DND-41 (cell line): ENCODE data around the gene CDYL2.
"Not testable (repeated sequence)": the region's sequence is repeated elsewhere in the genome, so short reads cannot be mapped to it uniquely, and the experiment has no call there.

ENCODE experiments used
- ATAC-seq: fragments of 200-7000 bp; cut with Tn5 transposase; 3 replicates; pipeline ENCODE4 v1.9.1; 2021; ENCODE audit warnings: low read depth; ENCODE audit not compliant: insufficient read depth
- DNase-seq: peaks from one replicate; pipeline ENCODE4 v3.0.0-alpha.2; 2020
- H2AFZ ChIP-seq: 2 replicates; pipeline ENCODE4 v1.6.0; 2012; ENCODE audit warnings: low read depth, low read length
- H3K27ac ChIP-seq: 2 replicates; pipeline ENCODE4 v1.5.1; 2012; ENCODE audit warnings: low read length, inconsistent platforms
- H3K27me3 ChIP-seq: fragments of 200-600 bp; sonication (generic); 2 replicates; pipeline ENCODE4 v1.6.0; 2012; ENCODE audit warnings: low read length, mild to moderate bottlenecking, inconsistent platforms; ENCODE audit not compliant: insufficient read depth, poor library complexity
- H3K36me3 ChIP-seq: 2 replicates; pipeline ENCODE4 v1.5.1; 2012; ENCODE audit warnings: low read length, inconsistent platforms; ENCODE audit not compliant: insufficient read depth
- H3K4me1 ChIP-seq: 2 replicates; pipeline ENCODE4 v1.5.1; 2012; ENCODE audit warnings: mild to moderate bottlenecking, low read length; ENCODE audit not compliant: insufficient read depth
- H3K4me2 ChIP-seq: 2 replicates; pipeline ENCODE4 v1.6.0; 2012; ENCODE audit warnings: mild to moderate bottlenecking, moderate library complexity, low read length, inconsistent platforms; ENCODE audit not compliant: insufficient read depth
- H3K4me3 ChIP-seq, 2 experiments: fragments of 200-600 bp in 1 of 2; shearing (Covaris generic) in 1 of 2; 2 replicates each; pipeline ENCODE4 v1.5.1; 2012 to 2016; ENCODE audit warnings: inconsistent platforms in 2 of 2, low read length in 2 of 2, mild to moderate bottlenecking in 2 of 2, low read depth in 1 of 2, moderate library complexity in 1 of 2
- H3K79me2 ChIP-seq: 2 replicates; pipeline ENCODE4 v1.6.0; 2012; ENCODE audit warnings: low read length, inconsistent platforms; ENCODE audit not compliant: insufficient read depth
- H3K9ac ChIP-seq: 2 replicates; pipeline ENCODE4 v1.6.0; 2012; ENCODE audit warnings: low read depth, mild to moderate bottlenecking, inconsistent platforms, low read length, moderate library complexity
- H3K9me3 ChIP-seq: 2 replicates; pipeline ENCODE4 v1.5.1; 2012; ENCODE audit warnings: low read length, moderate library complexity, mild to moderate bottlenecking, inconsistent platforms; ENCODE audit not compliant: insufficient read depth, severe bottlenecking
- H4K20me1 ChIP-seq: 2 replicates; pipeline ENCODE4 v1.6.0; 2012; ENCODE audit warnings: low read length; ENCODE audit not compliant: insufficient read depth
- EZH2 ChIP-seq: IDR thresholded peaks from 3 replicates; pipeline ENCODE4 v1.6.1; 2012; ENCODE audit warnings: borderline replicate concordance, low read depth, mild to moderate bottlenecking, moderate library complexity, low read length, inconsistent platforms; ENCODE audit not compliant: severe bottlenecking
- TF ChIP-seq, protein P1 (sequence below): IDR thresholded peaks from 2 replicates; pipeline ENCODE4 v1.5.1; 2012; ENCODE audit warnings: borderline replicate concordance, low read length, moderate library complexity, mild to moderate bottlenecking; ENCODE audit not compliant: poor library complexity, severe bottlenecking; ENCODE audit errors: extremely low read depth

CDYL2 gene

DNA sequence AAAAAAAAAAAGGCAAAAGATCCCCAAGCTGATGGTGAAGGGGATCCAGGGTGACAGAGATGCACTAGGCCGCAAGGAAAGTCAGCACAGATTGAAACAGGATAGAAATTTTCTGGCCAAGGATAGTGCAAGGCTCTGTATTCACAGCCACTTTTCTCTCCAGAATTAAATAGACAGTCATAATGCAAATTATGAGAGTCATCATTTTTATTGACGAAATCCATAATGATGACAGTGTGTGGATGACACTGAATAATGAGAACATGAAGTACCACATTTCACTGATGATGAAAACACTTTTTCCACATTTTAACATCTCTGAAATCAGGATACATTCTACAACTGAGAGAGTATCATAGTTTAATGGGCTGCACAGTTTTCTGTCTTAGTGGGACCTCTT, 72.5 kb downstream of the CDYL2 start:
- no peak overlapping the region for H3K4me3 ChIP-seq
- H3K4me2 ChIP-seq, result no peak overlapping the region
- H4K20me1 ChIP-seq, result no peaks in the 10 kb centered on the region
- DNase-seq, result no peak
- no peaks in the 10 kb centered on the region for H3K9me3 ChIP-seq
- no peaks in the 10 kb centered on the region for H3K4me1 ChIP-seq
- no peaks in the 10 kb centered on the region for H3K36me3 ChIP-seq
- no peak overlapping the region for H3K27ac ChIP-seq
- no peaks in the 10 kb centered on the region for H3K27me3 ChIP-seq
- no peak overlapping the region for H3K9ac ChIP-seq
- no peak for ATAC-seq
- H2AFZ ChIP-seq, result no peak overlapping the region
- no peaks in the 10 kb centered on the region for H3K79me2 ChIP-seq
- no peak for TF ChIP-seq EZH2
- TF ChIP-seq, protein P1, sequence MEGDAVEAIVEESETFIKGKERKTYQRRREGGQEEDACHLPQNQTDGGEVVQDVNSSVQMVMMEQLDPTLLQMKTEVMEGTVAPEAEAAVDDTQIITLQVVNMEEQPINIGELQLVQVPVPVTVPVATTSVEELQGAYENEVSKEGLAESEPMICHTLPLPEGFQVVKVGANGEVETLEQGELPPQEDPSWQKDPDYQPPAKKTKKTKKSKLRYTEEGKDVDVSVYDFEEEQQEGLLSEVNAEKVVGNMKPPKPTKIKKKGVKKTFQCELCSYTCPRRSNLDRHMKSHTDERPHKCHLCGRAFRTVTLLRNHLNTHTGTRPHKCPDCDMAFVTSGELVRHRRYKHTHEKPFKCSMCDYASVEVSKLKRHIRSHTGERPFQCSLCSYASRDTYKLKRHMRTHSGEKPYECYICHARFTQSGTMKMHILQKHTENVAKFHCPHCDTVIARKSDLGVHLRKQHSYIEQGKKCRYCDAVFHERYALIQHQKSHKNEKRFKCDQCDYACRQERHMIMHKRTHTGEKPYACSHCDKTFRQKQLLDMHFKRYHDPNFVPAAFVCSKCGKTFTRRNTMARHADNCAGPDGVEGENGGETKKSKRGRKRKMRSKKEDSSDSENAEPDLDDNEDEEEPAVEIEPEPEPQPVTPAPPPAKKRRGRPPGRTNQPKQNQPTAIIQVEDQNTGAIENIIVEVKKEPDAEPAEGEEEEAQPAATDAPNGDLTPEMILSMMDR, result no peak

- H3K9me3 ChIP-seq, H3K4me1 ChIP-seq, H3K4me2 ChIP-seq, H3K79me2 ChIP-seq, H3K27me3 ChIP-seq, H3K27ac ChIP-seq, H3K36me3 ChIP-seq, ATAC-seq, H2AFZ ChIP-seq, H3K9ac ChIP-seq, H4K20me1 ChIP-seq, DNase-seq, H3K4me3 ChIP-seq: not testable (repeated sequence)
These were observed 77.2 kb downstream of the CDYL2 start for GRCh38 chr16:80727066-80727763.

- Histone ChIP-seq H3K36me3 (no peaks in the 10 kb centered on the region), H3K27ac (no peak overlapping the region), H3K9me3 (peaks cover 2% of the 10 kb centered on the region), H3K4me1 (no peaks in the 10 kb centered on the region), H2AFZ (no peak overlapping the region), H3K4me3 (no peak overlapping the region), H3K27me3 (peaks cover 4% of the 10 kb centered on the region), H3K79me2 (no peaks in the 10 kb centered on the region), H4K20me1 (no peaks in the 10 kb centered on the region), H3K9ac (no peak overlapping the region), H3K4me2 (no peak overlapping the region)
- TF ChIP-seq EZH2, result no peak
- TF ChIP-seq, protein P1, result no peak
- DNase-seq (no peak), ATAC-seq (no peak)
These were observed 78.7 kb downstream of the CDYL2 start for GRCh38 chr16:80725566-80726162.

GRCh38 chr16:80723981-80724380, 80.4 kb downstream of the CDYL2 start:
- Histone ChIP-seq H3K79me2 (no peaks in the 10 kb centered on the region), H3K36me3 (no peaks in the 10 kb centered on the region), H3K9ac (no peak overlapping the region), H3K9me3 (peaks cover 2% of the 10 kb centered on the region), H3K27me3 (peaks cover 4% of the 10 kb centered on the region), H3K4me1 (no peaks in the 10 kb centered on the region), H3K27ac (no peak overlapping the region), H4K20me1 (no peaks in the 10 kb centered on the region), H3K4me3 (no peak overlapping the region), H2AFZ (no peak overlapping the region), H3K4me2 (no peak overlapping the region)
- ATAC-seq (no peak), DNase-seq (no peak)
- TF ChIP-seq, protein P1, result no peak
- no peak for TF ChIP-seq EZH2
